Stimulated activated naive CD8-positive, alpha-beta T cell treated with anti-CD3 and anti-CD28 coated beads, Interleukin-15, amount 100 ng/mL, for 72 hours (primary cell): ENCODE measurements around the gene CAMSAP1.

ENCODE experiments used
- ATAC-seq: fragments of 150-1000 bp; cut with Tn5 transposase; 2 replicates; pipeline ENCODE4 v1.10.0; 2021; ENCODE audit warnings: mild to moderate bottlenecking, moderate library complexity
- DNase-seq, 2 donors: peaks; one replicate each; pipeline ENCODE4 v3.0.0; 2021 to 2022
- H3K27ac Mint-ChIP-seq, 2 donors: one replicate each; pipeline ENCODE4 v1.8.0; 2022; ENCODE audit warnings: mild to moderate bottlenecking in 2 of 2, mixed read lengths in 2 of 2, moderate library complexity in 2 of 2
- H3K27me3 Mint-ChIP-seq: one replicate; pipeline ENCODE4 v1.8.0; 2022; ENCODE audit warnings: mixed read lengths
- H3K4me1 Mint-ChIP-seq: one replicate; pipeline ENCODE4 v1.8.0; 2022; ENCODE audit warnings: mild to moderate bottlenecking, mixed read lengths
- H3K4me3 Mint-ChIP-seq, 2 donors: one replicate each; pipeline ENCODE4 v1.8.0; 2022; ENCODE audit warnings: mild to moderate bottlenecking in 2 of 2, mixed read lengths in 2 of 2, moderate library complexity in 1 of 2
- H3K9me3 Mint-ChIP-seq, 2 donors: one replicate each; pipeline ENCODE4 v1.8.0; 2022; ENCODE audit warnings: mixed read lengths in 2 of 2

Gene CAMSAP1

DNA sequence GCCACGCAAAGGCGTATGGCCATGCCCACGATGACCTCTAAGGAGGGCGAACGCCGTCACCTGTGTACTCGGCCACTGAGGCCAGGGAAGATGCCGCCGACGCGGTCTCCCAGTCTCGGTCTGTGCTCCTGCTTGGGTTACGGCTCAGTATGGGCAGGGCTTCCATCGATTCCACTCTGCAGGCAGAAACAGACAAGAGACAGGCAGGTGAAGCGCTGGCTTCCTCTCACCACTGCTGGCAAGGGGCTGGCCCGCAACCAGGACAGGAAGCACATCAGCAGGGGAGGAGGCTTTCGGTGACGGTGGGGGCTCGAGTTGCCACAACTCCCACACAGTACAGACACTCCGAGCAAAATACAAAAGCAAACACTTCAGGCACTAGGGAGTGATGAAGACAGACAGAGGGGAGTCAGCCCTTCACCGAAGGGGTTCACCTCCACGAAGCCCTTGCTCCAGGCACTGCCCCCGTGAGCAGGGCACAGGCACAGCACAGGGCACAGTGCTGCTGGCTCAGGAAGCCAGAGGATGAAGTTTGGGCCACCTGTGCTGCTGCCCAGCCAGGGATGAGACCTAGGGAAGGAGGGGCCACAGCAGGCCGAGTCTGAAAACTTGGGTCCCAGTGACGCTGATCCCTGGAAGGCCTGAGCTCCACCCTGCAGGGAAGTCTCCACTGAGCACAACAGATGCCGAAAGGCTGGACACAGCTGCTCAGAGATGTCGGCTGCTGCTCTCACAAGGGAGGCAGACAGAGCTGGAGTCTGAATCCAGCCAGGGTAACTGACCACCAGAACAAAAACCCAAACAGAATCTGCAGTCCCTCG is 91.3 kb downstream of the CAMSAP1 start:
- H3K9me3 Mint-ChIP-seq = no peaks in the 10 kb centered on the region
- ATAC-seq (peak; percentile 89), DNase-seq (peak; percentile 17 to 35)
- peaks cover 15% of the 10 kb centered on the region for H3K4me1 Mint-ChIP-seq
- peak overlapping the region; percentile 27 to 69 for H3K27ac Mint-ChIP-seq
- peak overlapping the region in 1 of 2 donors; percentile 21 for H3K4me3 Mint-ChIP-seq
- no peaks in the 10 kb centered on the region for H3K27me3 Mint-ChIP-seq

DNA sequence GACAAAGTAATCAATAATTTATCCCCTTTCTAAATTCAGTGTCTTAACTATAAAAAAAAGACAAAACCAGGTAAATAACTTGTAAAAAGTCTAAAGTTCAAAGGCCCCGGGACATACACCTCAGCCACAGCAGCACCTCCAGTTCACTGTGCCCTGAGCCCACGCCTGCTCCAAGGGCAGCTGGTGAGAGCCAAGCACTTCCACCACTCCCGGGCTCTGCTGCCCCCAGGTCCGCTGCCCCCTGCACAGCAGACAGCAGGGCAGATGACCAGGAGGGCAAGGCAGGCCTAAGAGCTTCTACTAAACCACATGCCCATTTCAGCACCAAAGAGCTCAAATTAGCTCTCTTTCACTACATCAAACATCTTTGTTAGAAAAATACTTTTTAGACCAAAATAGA is 91.9 kb downstream of the CAMSAP1 start:
- no peak for DNase-seq
- H3K27me3 Mint-ChIP-seq = no peaks in the 10 kb centered on the region
- no peak overlapping the region for H3K4me3 Mint-ChIP-seq
- H3K4me1 Mint-ChIP-seq = peaks cover 15% of the 10 kb centered on the region
- no peak for ATAC-seq
- H3K27ac Mint-ChIP-seq = peak overlapping the region in 1 of 2 donors; percentile 27
- H3K9me3 Mint-ChIP-seq = no peaks in the 10 kb centered on the region

DNA sequence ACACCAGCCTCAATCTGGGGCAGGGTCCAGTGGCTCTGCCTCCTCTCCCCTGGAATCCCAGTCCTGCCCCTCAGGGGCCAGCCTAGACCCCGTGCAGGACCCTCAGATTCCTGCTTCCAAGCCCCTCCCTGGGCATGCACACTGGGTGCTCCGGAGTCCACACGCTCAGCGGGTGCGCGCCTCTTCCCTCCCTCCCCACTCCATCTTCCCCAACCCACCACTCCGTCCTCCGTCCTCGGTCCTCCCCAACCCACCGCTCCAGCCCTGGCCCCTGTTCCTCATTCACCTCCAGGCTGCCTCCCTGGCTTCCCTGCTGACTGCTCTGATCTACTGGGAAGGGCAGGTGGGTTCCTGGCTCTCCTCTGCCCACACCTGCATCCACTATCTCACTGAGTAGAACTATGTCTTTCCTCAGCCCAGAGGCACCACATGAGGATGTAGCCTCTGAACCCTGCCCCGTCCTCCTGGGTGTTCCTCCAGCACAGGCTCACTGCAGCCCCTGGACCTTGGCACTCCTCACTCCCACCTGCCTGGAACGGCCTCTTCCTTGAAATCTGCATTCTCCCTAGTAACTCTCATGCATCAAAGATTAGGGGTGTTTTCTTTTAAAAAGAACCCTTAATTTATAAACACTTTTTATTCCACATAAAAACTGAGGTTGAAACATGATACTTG is 92.8 kb downstream of the CAMSAP1 start:
- DNase-seq (no peak), ATAC-seq (no peak)
- H3K27me3 Mint-ChIP-seq = no peaks in the 10 kb centered on the region
- peaks cover 15% of the 10 kb centered on the region for H3K4me1 Mint-ChIP-seq
- H3K27ac Mint-ChIP-seq = no peak overlapping the region
- H3K4me3 Mint-ChIP-seq = no peak overlapping the region
- no peaks in the 10 kb centered on the region for H3K9me3 Mint-ChIP-seq

DNA sequence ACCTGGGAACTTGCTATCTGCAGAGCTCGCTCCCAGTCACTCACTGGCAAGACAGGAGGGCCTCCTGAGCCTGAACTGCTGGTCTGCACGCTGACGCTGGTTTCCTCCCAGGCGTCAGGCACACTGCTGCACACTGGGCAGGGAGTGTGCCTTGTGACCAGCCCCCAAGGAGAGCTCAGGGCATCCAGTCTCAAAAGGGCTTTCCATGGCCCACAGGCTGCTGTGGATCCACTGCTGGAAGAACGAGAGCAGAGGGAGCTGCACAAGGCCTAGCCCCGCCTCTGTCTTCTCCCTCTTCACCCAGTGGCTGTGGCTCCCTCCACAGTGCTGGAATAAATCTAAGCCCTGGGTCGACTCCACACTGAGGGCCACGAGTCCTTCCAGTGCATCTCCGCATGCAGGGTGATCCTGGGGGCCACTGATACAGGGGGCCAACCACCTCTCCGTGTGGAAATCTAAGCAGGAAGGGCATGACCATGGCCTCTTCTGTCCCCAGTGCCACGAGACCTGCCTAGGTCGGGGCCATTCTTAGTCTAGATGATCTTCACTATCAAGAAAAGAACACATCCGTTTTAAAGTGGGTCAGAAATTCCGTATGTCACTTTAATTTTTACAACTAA is 93.6 kb downstream of the CAMSAP1 start:
- no peak overlapping the region for H3K27ac Mint-ChIP-seq

DNA sequence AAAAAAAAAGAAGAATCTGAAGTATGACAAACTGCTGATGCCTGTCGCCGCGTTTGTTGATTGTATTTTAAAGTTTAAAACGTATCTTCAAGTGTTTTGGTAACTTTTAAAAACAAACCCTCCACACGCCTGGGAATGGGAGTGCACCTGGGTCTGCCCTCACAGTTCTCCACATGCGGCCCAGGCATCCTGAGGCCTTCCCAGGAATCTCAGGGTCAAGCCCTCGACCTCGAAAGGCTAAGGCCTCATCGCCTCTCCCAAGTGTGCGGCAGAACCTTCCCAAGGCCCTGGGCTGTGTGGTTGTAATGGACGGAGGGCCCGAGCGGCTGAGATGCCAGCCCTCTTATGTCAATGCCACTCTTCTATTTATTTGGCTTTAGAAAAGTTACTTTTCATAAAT is 94.4 kb downstream of the CAMSAP1 start:
- DNase-seq (no peak), ATAC-seq (no peak)
- H3K9me3 Mint-ChIP-seq = no peaks in the 10 kb centered on the region
- H3K27me3 Mint-ChIP-seq = no peaks in the 10 kb centered on the region
- peak overlapping the region in 1 of 2 donors; percentile 54 for H3K27ac Mint-ChIP-seq
- H3K4me3 Mint-ChIP-seq = no peak overlapping the region
- peaks cover 15% of the 10 kb centered on the region for H3K4me1 Mint-ChIP-seq

More for the DNA sequence above, 93.6 kb downstream of the CAMSAP1 start:
- H3K4me1 Mint-ChIP-seq = peaks cover 15% of the 10 kb centered on the region
- DNase-seq (no peak), ATAC-seq (no peak)
- H3K4me3 Mint-ChIP-seq = no peak overlapping the region
- no peaks in the 10 kb centered on the region for H3K9me3 Mint-ChIP-seq
- H3K27me3 Mint-ChIP-seq = no peaks in the 10 kb centered on the region

DNA sequence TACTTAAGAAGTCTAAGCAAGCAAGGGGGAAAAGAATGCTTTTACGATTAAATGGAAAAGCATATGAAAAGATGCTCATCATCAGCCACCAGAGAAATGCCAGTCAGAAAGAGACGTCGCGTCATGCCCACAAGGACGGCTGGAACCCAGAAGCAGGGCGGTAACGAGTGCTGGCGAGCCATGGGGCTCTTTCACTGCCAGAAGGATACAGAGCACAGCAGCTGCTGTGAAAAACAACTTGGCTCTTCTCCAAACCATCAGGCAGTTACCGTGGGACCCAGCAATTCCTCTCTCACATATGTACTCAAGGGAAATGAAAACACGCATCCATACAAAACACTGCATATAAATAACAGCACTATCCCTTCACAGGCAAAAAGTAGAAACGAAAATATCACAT is 95.5 kb downstream of the CAMSAP1 start:
- H3K27ac Mint-ChIP-seq = no peak overlapping the region
- peaks cover 19% of the 10 kb centered on the region for H3K4me1 Mint-ChIP-seq
- H3K4me3 Mint-ChIP-seq = no peak overlapping the region
- H3K27me3 Mint-ChIP-seq = no peaks in the 10 kb centered on the region
- DNase-seq (peak in 1 of 2 donors; percentile 6), ATAC-seq (no peak)
- H3K9me3 Mint-ChIP-seq = no peaks in the 10 kb centered on the region

DNA sequence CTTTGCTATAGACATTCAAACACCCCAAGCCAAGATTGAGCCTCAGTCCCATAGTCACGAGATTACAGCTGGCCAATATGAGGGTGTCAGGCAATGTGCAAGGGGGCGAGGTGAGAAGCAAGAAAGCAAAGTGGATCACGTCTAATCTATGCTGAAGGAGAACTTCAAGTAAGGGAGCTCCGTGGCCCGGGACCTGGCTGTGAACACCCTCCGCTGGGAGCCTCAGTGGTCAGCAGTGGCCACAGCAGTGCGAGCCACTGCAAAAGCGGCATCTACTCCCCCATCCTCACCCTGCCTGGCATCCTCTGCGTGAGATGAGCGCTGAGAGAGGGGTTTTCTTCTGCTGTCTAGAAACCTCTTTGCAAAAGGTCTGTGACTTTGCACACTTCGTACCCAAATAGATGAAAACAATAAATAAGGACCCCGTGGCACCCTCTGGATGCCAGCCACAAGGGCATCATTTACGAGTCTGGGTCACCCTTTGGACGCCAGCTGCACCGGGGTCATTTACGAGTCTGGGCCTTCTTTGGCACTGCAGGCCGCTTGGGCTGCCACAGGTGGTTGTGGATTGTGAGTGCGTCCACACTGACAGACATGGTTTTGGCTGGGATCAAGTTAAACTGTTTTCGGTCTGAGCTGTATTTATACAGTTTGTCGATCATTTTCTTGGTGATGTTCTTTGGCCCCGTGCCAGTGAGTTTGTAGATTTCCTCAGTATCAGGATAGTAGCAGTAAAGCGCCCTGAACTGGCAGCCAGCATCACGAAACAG is 96.4 kb downstream of the CAMSAP1 start:
- Mint-ChIP-seq H3K27me3 (no peaks in the 10 kb centered on the region), H3K4me1 (peaks cover 14% of the 10 kb centered on the region), H3K4me3 (no peak overlapping the region), H3K27ac (no peak overlapping the region), H3K9me3 (no peaks in the 10 kb centered on the region)
- DNase-seq (no peak), ATAC-seq (no peak)

DNA sequence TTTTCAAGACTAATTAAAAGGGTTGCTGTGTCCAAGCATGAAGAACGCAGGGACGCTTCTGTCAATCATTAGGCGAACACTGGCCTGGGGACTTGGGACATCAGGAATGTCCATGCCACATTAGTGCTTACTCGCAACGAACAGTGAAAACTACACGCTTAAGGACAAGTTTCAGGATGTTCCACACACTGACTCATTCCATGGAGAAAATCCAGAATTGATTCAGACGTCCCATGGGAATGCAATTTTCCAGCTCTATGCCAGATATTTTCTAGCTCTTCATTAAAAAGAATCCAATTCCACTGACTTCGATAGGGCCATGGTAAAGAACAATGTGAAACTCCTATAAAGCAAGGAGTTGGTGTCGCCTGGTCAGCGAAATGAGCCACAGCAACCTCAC is 98.2 kb downstream of the CAMSAP1 start:
- H3K27ac Mint-ChIP-seq = no peak overlapping the region
- no peaks in the 10 kb centered on the region for H3K27me3 Mint-ChIP-seq

DNA sequence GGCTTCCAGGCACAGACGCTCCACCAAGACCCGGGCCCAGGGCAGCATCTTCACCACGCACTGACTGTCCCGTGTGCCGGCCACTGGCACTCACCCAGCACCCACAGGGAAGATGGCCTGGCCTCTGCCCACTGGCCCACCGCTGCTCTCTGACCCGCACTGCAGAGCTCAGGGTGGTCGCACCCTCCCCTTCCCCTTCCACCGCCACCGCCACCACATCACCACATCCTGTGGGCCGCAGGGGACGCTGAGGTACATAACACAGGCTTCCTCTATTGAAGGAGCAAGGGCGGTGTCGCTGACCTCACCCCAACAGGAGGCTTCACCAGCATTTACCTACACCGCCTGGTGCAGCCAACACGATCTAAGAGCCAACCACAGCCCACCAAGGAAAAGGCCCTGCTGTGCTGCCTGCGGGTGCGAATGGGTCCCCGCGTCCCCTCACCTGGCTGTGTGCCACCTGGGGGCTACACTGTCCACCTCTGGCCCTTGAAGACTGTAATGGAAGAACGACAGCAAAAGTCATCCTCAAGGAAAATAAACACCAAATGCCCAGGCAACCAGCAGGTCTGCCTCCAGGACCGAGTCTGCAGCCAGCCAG is 101.8 kb downstream of the CAMSAP1 start:
- no peak for ATAC-seq
- DNase-seq = no peak
- H3K4me1 Mint-ChIP-seq = peaks cover 20% of the 10 kb centered on the region
- H3K27me3 Mint-ChIP-seq = no peaks in the 10 kb centered on the region
- no peak overlapping the region for H3K4me3 Mint-ChIP-seq
- H3K27ac Mint-ChIP-seq = peak overlapping the region in 1 of 2 donors; percentile 44
- H3K9me3 Mint-ChIP-seq = no peaks in the 10 kb centered on the region

More for the DNA sequence above, 98.2 kb downstream of the CAMSAP1 start:
- Mint-ChIP-seq H3K4me3 (no peak overlapping the region), H3K4me1 (peaks cover 20% of the 10 kb centered on the region), H3K9me3 (no peaks in the 10 kb centered on the region)
- DNase-seq (no peak), ATAC-seq (no peak)

DNA sequence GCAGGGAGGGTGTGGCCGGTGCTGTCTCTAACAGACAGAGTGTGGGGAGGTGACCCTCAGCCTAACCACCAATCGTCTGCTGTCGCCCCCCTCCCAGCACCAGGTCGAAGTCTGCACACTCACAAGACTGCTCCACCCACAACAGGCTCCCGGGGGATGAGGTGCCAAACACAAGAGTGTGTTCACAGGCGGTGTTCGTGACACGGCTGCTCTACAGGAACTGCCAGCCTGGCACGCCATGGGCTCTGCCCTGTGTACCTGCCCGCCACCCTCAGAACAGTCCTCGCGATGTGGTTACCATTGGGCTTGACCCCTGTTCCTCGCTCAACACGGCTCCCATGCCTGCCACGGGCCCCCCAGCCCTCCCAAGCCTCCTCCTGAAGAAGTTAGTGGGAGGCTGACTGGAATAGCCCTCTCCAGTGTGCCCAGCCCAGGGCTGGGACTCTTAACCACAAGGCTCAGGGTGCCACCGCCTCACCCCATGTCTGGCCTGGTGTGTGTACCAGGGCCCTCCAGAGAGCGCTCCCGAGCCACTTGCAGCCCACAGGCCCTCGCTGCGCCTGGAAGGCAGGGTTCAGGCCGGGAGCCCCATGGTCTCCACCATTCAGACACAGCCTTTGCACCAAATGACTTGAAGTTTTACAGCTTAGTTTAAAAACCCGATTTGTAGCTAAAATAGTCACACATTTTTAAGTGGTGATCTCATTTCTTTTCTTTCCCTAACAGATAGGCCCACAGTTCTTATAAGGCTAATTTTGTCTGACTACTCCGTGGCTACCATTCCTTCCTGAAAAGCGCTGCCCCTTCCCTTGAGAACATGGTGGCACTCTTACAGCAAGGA is 102.5 kb downstream of the CAMSAP1 start:
- Mint-ChIP-seq H3K27ac (no peak overlapping the region), H3K27me3 (no peaks in the 10 kb centered on the region), H3K4me1 (peaks cover 20% of the 10 kb centered on the region), H3K4me3 (no peak overlapping the region), H3K9me3 (no peaks in the 10 kb centered on the region)
- peak; percentile 33 for ATAC-seq
- DNase-seq = no peak

DNA sequence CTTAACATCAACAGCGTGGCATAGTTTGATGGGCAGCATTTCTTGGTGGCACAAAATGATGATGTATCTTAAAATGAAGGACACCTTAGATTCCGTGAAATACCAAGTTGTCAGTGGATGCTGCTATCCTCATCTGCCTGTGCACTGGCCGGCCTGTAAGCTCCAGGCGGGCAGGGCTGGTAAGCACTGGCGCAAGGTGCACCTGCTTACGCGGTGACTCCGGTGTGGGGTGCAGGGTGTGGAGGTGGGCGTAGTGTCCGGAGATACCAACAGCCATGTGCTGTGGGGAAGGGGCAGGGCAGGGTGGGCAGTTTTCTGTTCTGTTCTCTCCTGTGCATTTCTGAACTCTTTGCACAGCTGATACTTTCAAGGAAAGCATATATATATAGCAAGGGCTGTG is 103.9 kb downstream of the CAMSAP1 start:
- H3K9me3 Mint-ChIP-seq = no peaks in the 10 kb centered on the region
- ATAC-seq (no peak), DNase-seq (no peak)
- no peak overlapping the region for H3K27ac Mint-ChIP-seq
- no peaks in the 10 kb centered on the region for H3K27me3 Mint-ChIP-seq
- peaks cover 20% of the 10 kb centered on the region for H3K4me1 Mint-ChIP-seq
- H3K4me3 Mint-ChIP-seq = no peak overlapping the region

DNA sequence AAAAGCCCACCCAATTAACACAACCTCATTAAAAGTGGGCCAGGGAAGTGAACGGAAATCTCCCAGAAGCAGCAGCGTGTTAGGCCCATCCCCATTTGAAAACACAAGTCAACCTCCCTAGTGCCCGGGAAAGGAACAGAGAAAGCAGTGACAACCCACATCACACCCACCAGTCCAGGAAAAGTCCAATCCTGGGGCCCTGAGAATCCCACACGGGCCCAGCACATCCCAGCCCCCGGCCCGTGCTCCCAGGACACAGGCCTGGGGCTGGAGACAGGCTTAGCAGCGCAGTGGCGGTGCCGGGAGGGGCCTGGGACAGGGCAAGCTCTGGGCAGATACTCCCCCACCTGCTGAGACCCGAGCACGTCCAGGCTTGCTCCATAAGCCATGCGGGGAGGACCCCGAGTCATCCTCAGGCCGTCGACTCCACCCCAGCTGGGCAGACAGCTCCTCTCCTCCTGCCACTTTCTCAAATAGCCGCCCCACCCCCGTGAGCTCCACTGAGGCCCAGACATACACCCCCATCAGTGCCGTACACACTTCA is 104.4 kb downstream of the CAMSAP1 start:
- Mint-ChIP-seq H3K4me1 (peaks cover 20% of the 10 kb centered on the region), H3K4me3 (no peak overlapping the region), H3K27me3 (no peaks in the 10 kb centered on the region), H3K27ac (peak overlapping the region in 1 of 2 donors; percentile 38), H3K9me3 (no peaks in the 10 kb centered on the region)
- ATAC-seq (no peak), DNase-seq (no peak)

DNA sequence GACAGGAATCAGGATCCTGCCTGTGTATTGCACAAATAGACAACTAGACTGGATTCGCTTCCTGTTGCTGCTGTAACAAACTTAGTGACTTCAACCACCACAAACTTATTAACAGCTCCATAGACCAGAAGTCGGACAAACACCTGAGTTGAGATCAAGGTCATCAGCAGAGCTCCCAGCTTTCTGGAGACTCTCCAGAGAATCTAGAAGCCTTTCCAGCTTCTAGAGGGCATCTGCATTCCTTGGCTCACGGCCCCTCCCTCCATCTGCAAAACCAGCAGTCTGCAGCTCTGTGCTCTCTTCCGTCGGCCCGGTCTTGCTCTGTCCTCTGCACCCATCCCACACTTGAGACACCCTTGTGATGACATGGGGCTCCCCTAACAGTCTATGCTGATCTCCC is 106.3 kb downstream of the CAMSAP1 start:
- DNase-seq (no peak), ATAC-seq (no peak)
- H3K4me3 Mint-ChIP-seq = no peak overlapping the region
- no peaks in the 10 kb centered on the region for H3K9me3 Mint-ChIP-seq
- H3K27me3 Mint-ChIP-seq = peaks cover 10% of the 10 kb centered on the region
- H3K27ac Mint-ChIP-seq = no peak overlapping the region
- H3K4me1 Mint-ChIP-seq = peaks cover 12% of the 10 kb centered on the region

DNA sequence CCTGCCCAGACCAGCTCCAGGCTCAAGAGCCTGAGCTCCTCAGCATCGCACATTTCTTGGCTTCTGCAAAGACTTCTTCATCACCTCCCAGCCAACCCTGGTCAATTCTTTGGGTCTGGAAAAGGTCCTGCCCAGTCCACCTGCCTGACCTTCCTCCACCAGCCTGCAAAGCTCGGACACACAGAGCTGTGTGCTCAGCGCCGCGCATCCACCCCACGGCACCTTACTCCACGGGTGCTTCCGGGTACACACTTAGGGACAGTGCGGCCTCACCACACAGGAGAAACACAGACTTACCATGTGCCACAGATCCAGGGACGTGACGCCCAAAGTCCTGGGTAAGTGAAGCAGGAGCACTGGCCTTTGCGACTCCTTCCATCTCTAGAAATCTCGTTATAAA is 108.1 kb downstream of the CAMSAP1 start:
- Mint-ChIP-seq H3K27ac (no peak overlapping the region), H3K9me3 (no peaks in the 10 kb centered on the region), H3K27me3 (peaks cover 10% of the 10 kb centered on the region)

More for the DNA sequence above, 108.1 kb downstream of the CAMSAP1 start:
- Mint-ChIP-seq H3K4me3 (no peak overlapping the region), H3K4me1 (no peaks in the 10 kb centered on the region)
- DNase-seq (no peak), ATAC-seq (no peak)
